Chondrocyte (in vitro differentiated cells): Measurements from ENCODE around the gene SYNGR1. TPM values are rescaled to one million over a fixed set of nuclear protein-coding genes. Genes with fewer than 3 reads are reported as not detected.

Experiments
- DNase-seq: peaks from one replicate; pipeline ENCODE4 v3.0.0; 2021; ENCODE audit warnings: mixed read lengths, low spot score
- H3K27ac Mint-ChIP-seq: one replicate; pipeline ENCODE4 v1.8.0; 2021; ENCODE audit warnings: mild to moderate bottlenecking, moderate library complexity, mixed read lengths; ENCODE audit not compliant: unreplicated experiment
- H3K27me3 Mint-ChIP-seq: 2 replicates; pipeline ENCODE4 v1.8.0; 2021; ENCODE audit warnings: low read depth, mixed read lengths
- H3K36me3 Mint-ChIP-seq: 2 replicates; pipeline ENCODE4 v1.8.0; 2021; ENCODE audit warnings: low read depth, mixed read lengths
- H3K4me1 Mint-ChIP-seq: 2 replicates; pipeline ENCODE4 v1.8.0; 2021; ENCODE audit warnings: low read depth, mild to moderate bottlenecking, mixed read lengths
- H3K4me3 Mint-ChIP-seq: one replicate; pipeline ENCODE4 v1.8.0; 2021; ENCODE audit warnings: mild to moderate bottlenecking, moderate library complexity, mixed read lengths; ENCODE audit not compliant: unreplicated experiment
- H3K9me3 Mint-ChIP-seq: 2 replicates; pipeline ENCODE4 v1.8.0; 2021; ENCODE audit warnings: low read depth, mixed read lengths
- total RNA-seq: library from RNA; stranded (reverse); gene quantifications from 3 replicates; pipeline ENCODE4 v1.2.1, GENCODE V29; 2021
- TF ChIP-seq, protein P1 (sequence below): fragments of 200-600 bp; sonication (generic); IDR thresholded peaks from 2 replicates; pipeline ENCODE4 v1.5.0; 2021; ENCODE audit warnings: antibody characterized with exemption, mild to moderate bottlenecking, moderate library complexity

The SYNGR1 gene
- total RNA-seq, 1 donor from 2014 or later = 18.4 TPM

DNA sequence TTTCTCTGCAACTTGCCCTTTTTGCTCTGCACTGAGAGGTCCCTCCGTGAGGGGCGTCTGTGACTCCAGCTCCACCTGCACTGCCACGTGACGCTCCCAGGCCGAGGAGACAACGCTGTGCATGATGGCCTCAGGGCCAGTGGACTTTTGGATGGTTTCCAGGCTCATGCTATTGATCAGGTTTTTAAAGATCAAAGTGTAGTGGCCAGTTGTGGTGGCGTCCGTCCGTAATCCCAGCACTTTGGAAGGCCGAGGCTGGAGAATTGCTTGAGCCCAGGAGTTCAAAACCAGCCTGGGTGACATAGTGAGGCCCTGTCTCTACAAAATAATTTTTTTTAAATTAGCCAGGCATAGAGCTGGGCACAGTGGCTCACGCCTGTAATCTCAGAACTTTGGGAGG is 46.4 kb upstream of the SYNGR1 start:
- Mint-ChIP-seq H3K36me3 (peaks cover 2% of the 10 kb centered on the region), H3K27ac (no peak overlapping the region), H3K27me3 (no peaks in the 10 kb centered on the region), H3K4me3 (no peak overlapping the region), H3K4me1 (peaks cover 42% of the 10 kb centered on the region), H3K9me3 (no peaks in the 10 kb centered on the region)
- DNase-seq = no peak
- TF ChIP-seq, protein P1, sequence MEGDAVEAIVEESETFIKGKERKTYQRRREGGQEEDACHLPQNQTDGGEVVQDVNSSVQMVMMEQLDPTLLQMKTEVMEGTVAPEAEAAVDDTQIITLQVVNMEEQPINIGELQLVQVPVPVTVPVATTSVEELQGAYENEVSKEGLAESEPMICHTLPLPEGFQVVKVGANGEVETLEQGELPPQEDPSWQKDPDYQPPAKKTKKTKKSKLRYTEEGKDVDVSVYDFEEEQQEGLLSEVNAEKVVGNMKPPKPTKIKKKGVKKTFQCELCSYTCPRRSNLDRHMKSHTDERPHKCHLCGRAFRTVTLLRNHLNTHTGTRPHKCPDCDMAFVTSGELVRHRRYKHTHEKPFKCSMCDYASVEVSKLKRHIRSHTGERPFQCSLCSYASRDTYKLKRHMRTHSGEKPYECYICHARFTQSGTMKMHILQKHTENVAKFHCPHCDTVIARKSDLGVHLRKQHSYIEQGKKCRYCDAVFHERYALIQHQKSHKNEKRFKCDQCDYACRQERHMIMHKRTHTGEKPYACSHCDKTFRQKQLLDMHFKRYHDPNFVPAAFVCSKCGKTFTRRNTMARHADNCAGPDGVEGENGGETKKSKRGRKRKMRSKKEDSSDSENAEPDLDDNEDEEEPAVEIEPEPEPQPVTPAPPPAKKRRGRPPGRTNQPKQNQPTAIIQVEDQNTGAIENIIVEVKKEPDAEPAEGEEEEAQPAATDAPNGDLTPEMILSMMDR = no peak

DNA sequence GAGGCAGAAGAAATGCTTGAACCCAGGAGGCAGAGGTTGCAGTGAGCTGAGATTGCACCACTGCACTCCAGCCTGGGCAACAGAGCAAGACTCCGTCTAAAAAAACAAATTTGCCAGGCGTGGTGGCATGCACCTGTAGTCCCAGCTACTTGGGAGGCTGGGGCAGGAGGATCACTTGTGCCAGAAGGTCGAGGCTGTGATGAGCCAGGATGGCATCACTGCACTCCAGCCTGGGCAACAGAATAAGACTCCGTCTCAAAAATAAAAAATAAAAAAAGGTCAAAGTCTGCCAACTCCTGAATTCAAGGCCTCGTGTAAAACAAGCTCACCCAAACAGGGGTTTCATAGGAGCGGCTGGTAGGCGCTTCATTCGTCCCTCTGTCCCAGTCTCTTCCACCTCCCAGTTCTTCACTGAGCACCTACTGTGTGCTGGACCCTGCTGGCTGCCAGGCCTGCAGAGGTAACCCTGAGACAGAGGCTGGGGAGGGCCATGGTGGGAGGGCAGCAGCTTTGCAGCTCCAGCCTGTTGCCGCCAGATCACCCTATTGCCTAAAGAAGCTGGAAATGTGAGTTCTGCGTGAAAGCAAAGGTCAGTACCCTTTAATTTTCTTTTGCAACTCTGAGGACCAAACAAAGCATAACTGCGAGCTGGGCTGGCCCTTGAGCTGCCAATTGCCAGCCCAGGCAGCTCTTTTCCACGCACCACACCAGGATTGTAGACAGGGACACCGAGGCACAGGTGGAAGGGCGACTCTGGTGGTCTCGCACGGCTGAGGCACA is 45.7 kb upstream of the SYNGR1 start:
- no peak for DNase-seq
- H3K27ac Mint-ChIP-seq = no peak overlapping the region
- TF ChIP-seq, protein P1 = no peak
- H3K9me3 Mint-ChIP-seq = no peaks in the 10 kb centered on the region
- H3K4me1 Mint-ChIP-seq = peaks cover 45% of the 10 kb centered on the region
- H3K36me3 Mint-ChIP-seq = peaks cover 2% of the 10 kb centered on the region
- no peaks in the 10 kb centered on the region for H3K27me3 Mint-ChIP-seq
- H3K4me3 Mint-ChIP-seq = no peak overlapping the region

DNA sequence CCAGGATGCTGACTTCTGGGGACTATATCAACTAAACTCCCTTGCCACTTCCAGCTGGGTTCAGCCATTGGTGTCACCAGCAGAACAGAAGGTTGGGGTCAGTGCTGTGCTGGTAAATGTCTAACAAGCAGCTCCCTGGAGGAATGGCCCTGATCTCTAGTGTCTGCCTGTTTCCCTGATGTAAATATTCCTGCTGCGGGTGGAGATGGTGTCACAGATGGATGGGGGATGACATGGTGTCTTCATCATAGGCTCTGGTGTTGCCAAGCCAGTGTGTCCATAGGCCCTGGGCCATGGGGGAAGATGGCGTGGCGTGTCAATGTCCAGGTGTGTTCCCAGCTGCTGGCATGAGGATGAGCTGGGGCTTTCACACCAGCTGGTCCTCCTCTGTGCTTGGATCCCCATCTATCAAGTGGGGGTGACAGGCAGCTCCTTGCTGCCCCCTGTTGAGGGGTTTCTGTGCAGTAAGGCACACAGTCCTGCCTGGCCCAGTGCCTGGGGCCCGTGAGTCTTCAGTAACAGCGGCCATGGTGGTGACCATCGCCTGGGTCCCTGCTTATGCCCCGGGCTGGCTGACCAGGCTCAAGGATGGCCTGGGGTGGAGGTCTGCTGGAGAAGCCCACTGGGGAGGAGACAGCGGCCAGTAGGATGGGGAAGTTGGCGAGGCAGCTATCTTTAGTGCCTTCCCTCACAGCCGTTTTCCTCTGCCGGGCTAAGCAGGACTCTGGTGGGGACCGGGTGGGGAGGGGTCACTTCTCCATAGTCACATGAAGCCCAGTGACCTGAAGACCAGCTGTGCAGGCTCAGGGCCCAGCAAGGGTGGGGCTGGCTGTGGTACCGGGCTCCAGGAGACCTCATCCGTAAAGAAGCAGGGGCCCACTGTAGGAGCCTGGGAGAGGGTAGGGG is 43.1 kb upstream of the SYNGR1 start:
- Mint-ChIP-seq H3K27me3 (no peaks in the 10 kb centered on the region), H3K4me1 (peaks cover 47% of the 10 kb centered on the region), H3K27ac (no peak overlapping the region), H3K4me3 (no peak overlapping the region), H3K9me3 (no peaks in the 10 kb centered on the region), H3K36me3 (peaks cover 6% of the 10 kb centered on the region)
- TF ChIP-seq, protein P1 = peak; percentile 49
- DNase-seq = no peak

DNA sequence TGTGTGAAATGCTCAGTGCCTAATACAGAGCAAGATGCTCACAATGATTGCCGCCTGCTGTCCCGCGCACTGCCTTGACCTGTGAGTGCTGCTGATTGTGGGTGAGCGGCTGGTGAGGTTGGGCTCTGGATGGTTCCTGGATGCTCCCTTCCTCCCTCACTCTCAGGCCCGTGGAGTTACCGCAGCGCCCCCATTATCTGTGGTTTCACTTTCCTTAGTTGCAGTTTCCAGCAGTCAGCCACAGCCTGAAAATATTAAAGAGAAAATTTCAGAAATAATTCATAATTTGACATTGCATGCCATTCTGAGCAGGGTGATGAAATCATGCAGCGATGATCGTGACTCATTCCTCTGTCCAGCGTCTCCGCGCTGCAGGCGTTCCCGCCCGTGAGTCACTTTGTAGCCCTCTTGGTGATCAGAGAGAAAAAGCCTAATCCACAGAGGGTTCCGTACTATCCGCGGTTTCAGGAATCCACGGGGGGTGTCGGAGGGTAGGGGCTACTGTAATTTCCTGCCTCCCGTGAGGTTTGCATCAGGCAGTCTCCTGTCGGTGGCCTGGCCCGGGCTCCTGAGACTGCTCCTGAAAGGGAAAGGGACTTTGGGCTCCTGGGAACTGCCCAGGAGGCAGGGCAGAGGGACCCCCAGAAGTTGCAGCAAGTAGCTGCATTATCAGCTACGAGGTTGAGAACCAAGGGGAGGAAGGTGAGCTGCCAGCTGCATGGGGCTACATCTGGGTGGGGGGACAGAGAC is 41.0 kb upstream of the SYNGR1 start:
- Mint-ChIP-seq H3K27me3 (no peaks in the 10 kb centered on the region), H3K9me3 (no peaks in the 10 kb centered on the region), H3K4me3 (peak overlapping the region; percentile 56), H3K4me1 (peaks cover 58% of the 10 kb centered on the region), H3K36me3 (peaks cover 20% of the 10 kb centered on the region), H3K27ac (peak overlapping the region; percentile 100)
- TF ChIP-seq, protein P1 = peak; percentile 67
- DNase-seq = no peak
